ENCODE measurements around the gene CA5A. TPM values are rescaled to one million over a fixed set of nuclear protein-coding genes. Genes with fewer than 3 reads are reported as not detected.
"Not testable (repeated sequence)": the region's sequence is repeated elsewhere in the genome, so short reads cannot be mapped to it uniquely, and the experiment has no call there.

The CA5A gene
- total RNA-seq, 4 donors from 2014 or later, result not detected

DNA sequence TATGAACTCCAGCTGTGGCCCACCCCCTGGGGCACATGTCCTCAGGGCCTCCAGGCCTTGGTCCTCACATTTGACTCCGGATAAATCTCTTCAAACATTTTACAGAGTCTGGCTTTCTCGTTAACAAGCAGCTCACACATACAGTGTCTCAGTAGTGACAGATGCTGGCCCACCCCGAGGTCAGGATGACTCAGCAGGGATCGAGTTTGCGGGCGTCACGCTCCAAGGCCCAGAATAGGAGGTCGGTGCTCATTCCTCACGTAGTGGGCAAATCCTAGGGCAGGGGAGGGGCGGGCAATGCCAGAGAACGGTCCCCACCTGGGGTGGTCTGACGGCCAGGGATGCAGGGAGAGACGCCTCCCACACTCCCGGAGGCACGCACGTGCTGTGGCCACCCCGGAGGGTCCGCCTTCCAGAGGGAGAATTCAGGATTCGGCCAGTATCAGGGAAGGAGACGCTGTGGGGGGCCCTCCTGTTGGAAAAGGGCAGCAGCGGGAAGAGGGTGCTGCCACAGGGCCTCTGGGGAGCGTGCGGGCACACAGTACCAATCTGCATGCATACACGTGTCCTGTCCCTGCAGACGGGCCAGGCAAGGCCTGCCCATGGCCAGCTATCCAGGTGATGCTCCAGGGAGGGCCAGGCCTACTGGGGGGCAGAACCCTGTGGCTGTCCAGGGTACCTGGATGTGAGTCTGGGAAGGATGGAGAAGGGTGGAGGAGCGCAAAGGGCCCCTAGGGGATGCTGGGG is 75.6 kb downstream of the CA5A start:
- DNase-seq (ENCODE audit: low spot score) (no peak), ATAC-seq (ENCODE audit: low FRiP score) (no peak)
- no peak for TF ChIP-seq CTCF (IDR thresholded peaks at IDR 0.05)

- ATAC-seq (ENCODE audit: low FRiP score); DNase-seq (ENCODE audit: low spot score): not testable (repeated sequence)
These were observed 78.0 kb downstream of the CA5A start for GRCh38 chr16:87858151-87858993.

DNA sequence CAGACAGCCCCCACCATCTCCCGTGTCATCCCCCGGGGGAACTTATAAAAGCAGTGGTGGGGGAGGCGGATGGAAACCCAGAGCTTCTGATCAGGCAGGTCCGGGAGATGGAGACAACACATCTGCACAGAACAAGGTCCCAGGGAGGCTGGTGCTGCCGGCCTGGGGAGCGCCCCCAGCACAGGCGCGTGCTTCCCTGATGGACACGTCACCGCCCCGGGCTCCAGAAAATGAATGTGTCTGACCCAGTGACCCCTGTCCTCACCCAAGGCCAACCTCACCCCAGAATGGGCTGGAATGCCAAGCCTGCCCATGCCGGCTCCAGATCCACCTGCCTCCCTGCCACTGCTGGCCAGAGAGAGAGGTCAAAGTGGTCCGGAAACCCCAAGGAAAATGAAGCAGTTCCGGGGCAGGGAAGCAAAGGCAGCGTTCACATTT is 79.5 kb downstream of the CA5A start:
- DNase-seq (ENCODE audit: low spot score) (no peak), ATAC-seq (ENCODE audit: low FRiP score) (no peak)
- no peak for TF ChIP-seq CTCF (IDR thresholded peaks at IDR 0.05)

GRCh38 chr16:87855852-87856715 is 80.2 kb downstream of the CA5A start:
- ATAC-seq (ENCODE audit: low FRiP score), result no peak
- TF ChIP-seq CTCF (IDR thresholded peaks at IDR 0.05), result no peak
- no peak for DNase-seq (ENCODE audit: low spot score)

GRCh38 chr16:87854907-87855683 is 81.2 kb downstream of the CA5A start:
- DNase-seq (ENCODE audit: low spot score), result no peak
- TF ChIP-seq CTCF (IDR thresholded peaks at IDR 0.05), result no peak
- ATAC-seq (ENCODE audit: low FRiP score), result no peak

DNA sequence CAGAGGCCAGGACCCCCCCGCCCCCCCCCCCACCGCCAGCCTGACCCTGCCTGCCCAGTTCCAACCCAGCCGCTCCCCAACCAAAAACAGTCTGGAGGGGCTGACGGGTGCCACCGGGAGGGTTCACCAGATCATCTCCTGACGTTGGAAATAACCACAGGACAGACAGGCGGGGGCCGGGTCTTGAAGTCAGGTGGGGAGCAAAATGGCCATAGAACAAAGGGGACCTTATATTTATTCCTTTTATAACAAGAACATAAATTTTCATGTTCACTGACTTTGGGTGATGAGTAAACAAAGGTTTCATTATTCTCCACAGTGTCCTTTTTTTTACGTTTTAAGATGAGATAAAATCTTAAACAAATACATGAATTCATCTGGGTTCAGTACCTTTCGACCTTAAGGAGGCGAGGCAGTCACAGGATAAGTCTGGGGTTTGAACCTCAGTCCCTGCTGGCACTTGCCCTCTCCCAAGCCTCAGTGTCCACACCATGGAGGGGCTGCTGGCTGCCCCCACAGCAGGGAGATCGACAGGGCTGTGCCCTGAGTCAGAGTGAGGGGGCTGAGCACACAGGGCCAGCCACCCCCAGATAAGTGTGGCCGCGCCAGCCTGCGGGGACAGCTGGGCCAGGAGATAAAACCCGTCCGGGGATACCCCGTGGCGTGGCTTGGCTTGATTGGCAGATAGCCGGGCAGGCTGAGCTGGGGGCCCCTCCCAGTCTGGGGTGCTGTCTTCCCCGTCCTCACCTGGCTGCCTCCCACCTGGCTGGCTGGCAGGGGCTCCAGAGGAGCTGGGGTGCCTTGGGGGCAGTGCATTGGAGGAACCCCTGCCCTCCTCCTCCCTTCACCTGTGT is 82.0 kb downstream of the CA5A start:
- ATAC-seq (ENCODE audit: low FRiP score) (no peak), DNase-seq (ENCODE audit: low spot score) (no peak)
- no peak for TF ChIP-seq CTCF (IDR thresholded peaks at IDR 0.05)

Measured in omental fat pad (tissue), 4 donors.